ENCODE results near the gene SIPA1L2.

Gene SIPA1L2

DNA sequence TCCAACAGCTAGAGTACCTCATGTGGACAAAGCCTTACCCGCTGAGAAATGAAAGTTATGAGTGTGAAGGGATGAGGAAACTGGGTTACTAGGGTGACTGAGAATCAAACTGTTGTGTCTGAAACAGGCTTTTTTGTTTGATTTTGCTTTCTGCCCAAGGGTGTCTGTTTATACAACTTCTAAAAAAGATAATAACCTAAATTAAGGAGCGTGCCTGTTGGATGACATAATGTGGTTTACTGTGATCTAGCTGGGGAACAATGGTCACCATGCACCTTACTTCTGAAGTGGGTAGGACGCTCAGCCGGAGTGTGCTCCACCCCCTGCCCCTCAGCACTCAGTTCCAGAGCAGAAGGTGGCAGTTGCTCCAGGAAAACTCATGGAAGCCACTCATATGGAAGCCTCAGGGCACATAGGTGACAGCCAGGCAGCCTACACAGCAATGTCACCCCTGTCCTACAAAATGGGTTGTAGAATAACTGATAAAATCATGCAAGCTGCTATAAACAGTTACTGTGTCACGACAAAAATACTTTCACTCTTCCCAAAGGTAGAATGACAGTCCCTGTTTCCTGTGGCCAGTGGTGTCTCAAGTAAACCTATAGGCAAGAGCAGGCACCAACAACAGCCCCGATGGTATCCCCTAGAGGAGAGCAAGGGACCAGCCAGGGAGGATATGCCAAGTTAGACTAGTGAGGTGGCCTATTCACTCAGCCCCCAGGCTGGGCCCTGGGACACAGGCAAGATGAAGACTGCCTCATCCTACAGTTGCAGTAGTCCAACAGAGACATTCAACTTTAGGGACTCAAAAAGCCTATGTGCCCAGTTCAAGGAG lies 29.3 kb downstream of the SIPA1L2 start (continued):
- TF ChIP-seq ZBTB48 (tag by site-specific recombination; IDR thresholded peaks at IDR 0.05) (peak; percentile 81), FEZF1 (tag by site-specific recombination; IDR thresholded peaks at IDR 0.05) (peak; percentile 77; the same call in 1 of the 2 replicates), ZNF561 (tag by site-specific recombination; IDR thresholded peaks at IDR 0.05; ENCODE audit: borderline replicate concordance) (peak; percentile 90), ZNF341 (tag by site-specific recombination; IDR thresholded peaks at IDR 0.05; ENCODE audit: low read depth) (peak; percentile 35; the same call in 1 of the 2 replicates), ZNF175 (tag by site-specific recombination; IDR thresholded peaks at IDR 0.05) (no peak), ZNF791 (tag by site-specific recombination; IDR thresholded peaks at IDR 0.05) (no peak), ZNF701 (tag by site-specific recombination; IDR thresholded peaks at IDR 0.05) (no peak), ZNF24 (tag by site-specific recombination; IDR thresholded peaks at IDR 0.05) (peak; percentile 80; the same call in 1 of the 2 replicates), HOXC10 (CRISPR knock-in tag; IDR thresholded peaks at IDR 0.05) (no peak), ZNF792 (tag by site-specific recombination; IDR thresholded peaks at IDR 0.05) (0 out of 2 replicates have a peak, but pooled peaks have one; percentile 57), ZNF776 (tag by site-specific recombination; IDR thresholded peaks at IDR 0.05; ENCODE audit: borderline replicate concordance) (no peak), ZNF302 (tag by site-specific recombination; IDR thresholded peaks at IDR 0.05; ENCODE audit: low read depth) (no peak), ZNF514 (tag by site-specific recombination; IDR thresholded peaks at IDR 0.05) (no peak), EGR2 (tag by site-specific recombination; IDR thresholded peaks at IDR 0.05; ENCODE audit: low read depth) (no peak), WT1 (tag by site-specific recombination; IDR thresholded peaks at IDR 0.05) (peak; percentile 80), ZNF335 (tag by site-specific recombination; conservative IDR thresholded peaks at IDR 0.05) (peak; percentile 51), ZNF837 (tag by site-specific recombination; IDR thresholded peaks at IDR 0.05) (no peak), ZNF830 (tag by site-specific recombination; IDR thresholded peaks at IDR 0.05; ENCODE audit: low read depth) (no peak), ZNF585B (tag by site-specific recombination; IDR thresholded peaks at IDR 0.05) (no peak), GLI2 (tag by site-specific recombination; IDR thresholded peaks at IDR 0.05; ENCODE audit: borderline replicate concordance, low read depth) (no peak), ZNF366 (tag by site-specific recombination; conservative IDR thresholded peaks at IDR 0.05) (peak; percentile 92), ZNF311 (tag by site-specific recombination; IDR thresholded peaks at IDR 0.05; ENCODE audit: borderline replicate concordance) (no peak), ZNF501 (tag by site-specific recombination; IDR thresholded peaks at IDR 0.05) (no peak)
- TF ChIP-seq, protein P1, sequence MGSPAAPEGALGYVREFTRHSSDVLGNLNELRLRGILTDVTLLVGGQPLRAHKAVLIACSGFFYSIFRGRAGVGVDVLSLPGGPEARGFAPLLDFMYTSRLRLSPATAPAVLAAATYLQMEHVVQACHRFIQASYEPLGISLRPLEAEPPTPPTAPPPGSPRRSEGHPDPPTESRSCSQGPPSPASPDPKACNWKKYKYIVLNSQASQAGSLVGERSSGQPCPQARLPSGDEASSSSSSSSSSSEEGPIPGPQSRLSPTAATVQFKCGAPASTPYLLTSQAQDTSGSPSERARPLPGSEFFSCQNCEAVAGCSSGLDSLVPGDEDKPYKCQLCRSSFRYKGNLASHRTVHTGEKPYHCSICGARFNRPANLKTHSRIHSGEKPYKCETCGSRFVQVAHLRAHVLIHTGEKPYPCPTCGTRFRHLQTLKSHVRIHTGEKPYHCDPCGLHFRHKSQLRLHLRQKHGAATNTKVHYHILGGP (tag by site-specific recombination; IDR thresholded peaks at IDR 0.05) = no peak; the same call in 1 of the 2 replicates
- TF ChIP-seq, protein P2, sequence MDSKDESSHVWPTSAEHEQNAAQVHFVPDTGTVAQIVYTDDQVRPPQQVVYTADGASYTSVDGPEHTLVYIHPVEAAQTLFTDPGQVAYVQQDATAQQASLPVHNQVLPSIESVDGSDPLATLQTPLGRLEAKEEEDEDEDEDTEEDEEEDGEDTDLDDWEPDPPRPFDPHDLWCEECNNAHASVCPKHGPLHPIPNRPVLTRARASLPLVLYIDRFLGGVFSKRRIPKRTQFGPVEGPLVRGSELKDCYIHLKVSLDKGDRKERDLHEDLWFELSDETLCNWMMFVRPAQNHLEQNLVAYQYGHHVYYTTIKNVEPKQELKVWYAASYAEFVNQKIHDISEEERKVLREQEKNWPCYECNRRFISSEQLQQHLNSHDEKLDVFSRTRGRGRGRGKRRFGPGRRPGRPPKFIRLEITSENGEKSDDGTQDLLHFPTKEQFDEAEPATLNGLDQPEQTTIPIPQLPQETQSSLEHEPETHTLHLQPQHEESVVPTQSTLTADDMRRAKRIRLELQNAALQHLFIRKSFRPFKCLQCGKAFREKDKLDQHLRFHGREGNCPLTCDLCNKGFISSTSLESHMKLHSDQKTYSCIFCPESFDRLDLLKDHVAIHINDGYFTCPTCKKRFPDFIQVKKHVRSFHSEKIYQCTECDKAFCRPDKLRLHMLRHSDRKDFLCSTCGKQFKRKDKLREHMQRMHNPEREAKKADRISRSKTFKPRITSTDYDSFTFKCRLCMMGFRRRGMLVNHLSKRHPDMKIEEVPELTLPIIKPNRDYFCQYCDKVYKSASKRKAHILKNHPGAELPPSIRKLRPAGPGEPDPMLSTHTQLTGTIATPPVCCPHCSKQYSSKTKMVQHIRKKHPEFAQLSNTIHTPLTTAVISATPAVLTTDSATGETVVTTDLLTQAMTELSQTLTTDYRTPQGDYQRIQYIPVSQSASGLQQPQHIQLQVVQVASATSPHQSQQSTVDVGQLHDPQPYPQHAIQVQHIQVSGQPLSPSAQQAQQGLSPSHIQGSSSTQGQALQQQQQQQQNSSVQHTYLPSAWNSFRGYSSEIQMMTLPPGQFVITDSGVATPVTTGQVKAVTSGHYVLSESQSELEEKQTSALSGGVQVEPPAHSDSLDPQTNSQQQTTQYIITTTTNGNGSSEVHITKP (tag by site-specific recombination; IDR thresholded peaks at IDR 0.05) = peak; percentile 72
- TF ChIP-seq, protein P3, sequence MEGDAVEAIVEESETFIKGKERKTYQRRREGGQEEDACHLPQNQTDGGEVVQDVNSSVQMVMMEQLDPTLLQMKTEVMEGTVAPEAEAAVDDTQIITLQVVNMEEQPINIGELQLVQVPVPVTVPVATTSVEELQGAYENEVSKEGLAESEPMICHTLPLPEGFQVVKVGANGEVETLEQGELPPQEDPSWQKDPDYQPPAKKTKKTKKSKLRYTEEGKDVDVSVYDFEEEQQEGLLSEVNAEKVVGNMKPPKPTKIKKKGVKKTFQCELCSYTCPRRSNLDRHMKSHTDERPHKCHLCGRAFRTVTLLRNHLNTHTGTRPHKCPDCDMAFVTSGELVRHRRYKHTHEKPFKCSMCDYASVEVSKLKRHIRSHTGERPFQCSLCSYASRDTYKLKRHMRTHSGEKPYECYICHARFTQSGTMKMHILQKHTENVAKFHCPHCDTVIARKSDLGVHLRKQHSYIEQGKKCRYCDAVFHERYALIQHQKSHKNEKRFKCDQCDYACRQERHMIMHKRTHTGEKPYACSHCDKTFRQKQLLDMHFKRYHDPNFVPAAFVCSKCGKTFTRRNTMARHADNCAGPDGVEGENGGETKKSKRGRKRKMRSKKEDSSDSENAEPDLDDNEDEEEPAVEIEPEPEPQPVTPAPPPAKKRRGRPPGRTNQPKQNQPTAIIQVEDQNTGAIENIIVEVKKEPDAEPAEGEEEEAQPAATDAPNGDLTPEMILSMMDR (tag by site-specific recombination; IDR thresholded peaks at IDR 0.05) = peak; percentile 56; the same call in 1 of the 2 replicates
- TF ChIP-seq, protein P4, sequence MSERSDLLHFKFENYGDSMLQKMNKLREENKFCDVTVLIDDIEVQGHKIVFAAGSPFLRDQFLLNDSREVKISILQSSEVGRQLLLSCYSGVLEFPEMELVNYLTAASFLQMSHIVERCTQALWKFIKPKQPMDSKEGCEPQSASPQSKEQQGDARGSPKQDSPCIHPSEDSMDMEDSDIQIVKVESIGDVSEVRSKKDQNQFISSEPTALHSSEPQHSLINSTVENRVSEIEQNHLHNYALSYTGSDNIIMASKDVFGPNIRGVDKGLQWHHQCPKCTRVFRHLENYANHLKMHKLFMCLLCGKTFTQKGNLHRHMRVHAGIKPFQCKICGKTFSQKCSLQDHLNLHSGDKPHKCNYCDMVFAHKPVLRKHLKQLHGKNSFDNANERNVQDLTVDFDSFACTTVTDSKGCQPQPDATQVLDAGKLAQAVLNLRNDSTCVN (tag by site-specific recombination; optimal IDR thresholded peaks at IDR 0.05) = peak; percentile 26
- TF ChIP-seq, protein P5, sequence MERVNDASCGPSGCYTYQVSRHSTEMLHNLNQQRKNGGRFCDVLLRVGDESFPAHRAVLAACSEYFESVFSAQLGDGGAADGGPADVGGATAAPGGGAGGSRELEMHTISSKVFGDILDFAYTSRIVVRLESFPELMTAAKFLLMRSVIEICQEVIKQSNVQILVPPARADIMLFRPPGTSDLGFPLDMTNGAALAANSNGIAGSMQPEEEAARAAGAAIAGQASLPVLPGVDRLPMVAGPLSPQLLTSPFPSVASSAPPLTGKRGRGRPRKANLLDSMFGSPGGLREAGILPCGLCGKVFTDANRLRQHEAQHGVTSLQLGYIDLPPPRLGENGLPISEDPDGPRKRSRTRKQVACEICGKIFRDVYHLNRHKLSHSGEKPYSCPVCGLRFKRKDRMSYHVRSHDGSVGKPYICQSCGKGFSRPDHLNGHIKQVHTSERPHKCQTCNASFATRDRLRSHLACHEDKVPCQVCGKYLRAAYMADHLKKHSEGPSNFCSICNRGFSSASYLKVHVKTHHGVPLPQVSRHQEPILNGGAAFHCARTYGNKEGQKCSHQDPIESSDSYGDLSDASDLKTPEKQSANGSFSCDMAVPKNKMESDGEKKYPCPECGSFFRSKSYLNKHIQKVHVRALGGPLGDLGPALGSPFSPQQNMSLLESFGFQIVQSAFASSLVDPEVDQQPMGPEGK (tag by site-specific recombination; IDR thresholded peaks at IDR 0.05) = peak; percentile 71
- TF ChIP-seq, protein P6, sequence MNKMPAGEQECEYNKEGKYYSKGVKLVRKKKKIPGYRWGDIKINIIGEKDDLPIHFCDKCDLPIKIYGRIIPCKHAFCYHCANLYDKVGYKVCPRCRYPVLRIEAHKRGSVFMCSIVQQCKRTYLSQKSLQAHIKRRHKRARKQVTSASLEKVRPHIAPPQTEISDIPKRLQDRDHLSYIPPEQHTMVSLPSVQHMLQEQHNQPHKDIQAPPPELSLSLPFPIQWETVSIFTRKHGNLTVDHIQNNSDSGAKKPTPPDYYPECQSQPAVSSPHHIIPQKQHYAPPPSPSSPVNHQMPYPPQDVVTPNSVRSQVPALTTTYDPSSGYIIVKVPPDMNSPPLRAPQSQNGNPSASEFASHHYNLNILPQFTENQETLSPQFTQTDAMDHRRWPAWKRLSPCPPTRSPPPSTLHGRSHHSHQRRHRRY (tag by site-specific recombination; IDR thresholded peaks at IDR 0.05) = no peak

Measured in HEK293 (cell line).